AG09319 (cell line): ENCODE results near the gene IFNE.

ENCODE experiments used
- DNase-seq: peaks from one replicate; pipeline ENCODE4 v3.0.0-alpha.2; 2010; ENCODE audit warnings: low read depth; ENCODE audit errors: extremely low read depth
- CTCF ChIP-seq: IDR thresholded peaks from 2 replicates; pipeline ENCODE4 v1.5.1; 2011; ENCODE audit warnings: low read depth, mild to moderate bottlenecking, inconsistent platforms, low read length, moderate library complexity

The IFNE gene

DNA sequence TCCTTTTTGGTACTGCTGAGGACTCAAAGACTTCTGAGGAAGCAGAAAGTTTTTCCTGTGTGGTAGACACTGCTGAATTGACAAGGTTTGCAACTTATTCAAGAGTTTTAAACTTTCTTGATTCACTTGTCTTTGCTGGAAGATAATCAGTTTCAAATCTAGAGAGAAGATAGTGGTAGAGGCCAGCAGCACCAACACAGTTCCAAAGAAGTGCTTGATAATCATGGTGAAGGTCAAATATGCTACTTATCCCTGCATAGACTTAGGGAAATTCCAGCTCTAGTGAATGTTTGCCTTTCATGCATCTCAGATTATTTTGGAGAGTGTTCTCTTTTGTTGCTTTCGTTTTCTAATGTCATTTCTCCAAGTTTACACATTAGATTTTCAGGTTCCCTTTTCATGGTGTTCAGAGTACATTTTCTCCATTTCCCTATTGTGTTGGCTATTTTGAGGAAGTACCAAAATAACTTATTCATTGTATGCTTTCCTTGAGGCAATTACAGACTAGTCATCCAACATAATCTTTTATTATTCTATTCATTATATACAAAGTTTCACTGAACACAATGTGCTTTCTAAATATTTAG, 550 bp downstream of the IFNE start:
- no peak for DNase-seq
- TF ChIP-seq CTCF, result no peak

GRCh38 chr9:21479152-21479702, 2.9 kb downstream of the IFNE start:
- no peak for DNase-seq
- no peak for TF ChIP-seq CTCF

DNA sequence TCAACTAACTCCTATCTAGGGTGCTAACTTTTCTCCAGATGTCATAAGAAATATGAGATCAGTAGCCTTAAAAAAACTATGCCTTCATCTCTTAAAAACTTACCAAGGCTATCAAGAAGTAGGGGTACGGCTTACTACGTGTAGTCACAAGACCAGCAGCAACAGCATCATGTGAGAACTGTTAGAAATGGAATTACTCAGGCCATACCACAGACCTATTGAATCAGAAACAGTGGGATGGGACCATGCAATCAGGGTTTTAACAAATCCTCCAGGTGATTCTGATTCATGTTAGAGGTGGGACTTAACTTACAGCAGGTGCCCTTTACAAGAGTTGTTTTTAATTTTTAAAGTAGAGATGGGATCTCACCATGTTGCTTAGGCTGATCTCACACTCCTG, 4.6 kb downstream of the IFNE start:
- no peak for DNase-seq
- TF ChIP-seq CTCF, result no peak

DNA sequence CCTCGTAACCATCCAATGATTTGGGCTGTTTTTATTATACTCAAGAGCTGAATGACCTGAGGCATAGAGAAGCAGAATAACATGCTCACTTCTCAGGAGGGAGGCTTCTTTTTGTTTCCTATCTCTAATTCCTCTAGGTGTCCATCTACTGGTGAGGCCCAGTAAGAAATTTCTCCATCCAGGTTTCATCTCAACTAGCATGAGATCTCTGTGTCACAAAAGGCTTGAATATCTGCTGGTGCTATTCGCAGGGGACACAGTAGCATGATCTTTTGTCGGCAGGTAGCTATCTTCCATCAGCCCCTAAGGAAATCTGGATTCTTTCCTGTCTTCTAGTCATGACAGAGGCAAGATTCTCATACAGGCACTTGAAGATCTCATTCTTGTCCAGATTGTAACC, 8.9 kb downstream of the IFNE start:
- no peak for TF ChIP-seq CTCF
- DNase-seq, result no peak

GRCh38 chr9:21470126-21470525, 12.0 kb downstream of the IFNE start:
- no peak for TF ChIP-seq CTCF
- no peak for DNase-seq

GRCh38 chr9:21465859-21466518, 16.1 kb downstream of the IFNE start:
- DNase-seq, result peak; percentile 38
- peak; percentile 66 for TF ChIP-seq CTCF

- no peak for TF ChIP-seq CTCF
- DNase-seq, result no peak
Observed at GRCh38 chr9:21465138-21465537, 17.0 kb downstream of the IFNE start.
